Activated T-helper 2 cell treated with anti-CD3 and anti-CD28 coated beads, Interferon-gamma antibody, Interleukin-2, Interleukin-4, amounts not matched to agents 10 μg/mL and 5 μg/mL and 100 μg/mL, durations not matched to agents 14 hours and 24 hours and 36 hours (primary cell): ENCODE results near the gene ZMYND8. TPM values are rescaled to one million over a fixed set of nuclear protein-coding genes. Genes with fewer than 3 reads are reported as not detected.

Experiments used
- DNase-seq: peaks from one replicate; pipeline ENCODE4 v3.0.0; 2021; ENCODE audit warnings: low spot score
- H3K27ac Mint-ChIP-seq: one replicate; pipeline ENCODE4 v1.8.0; 2021; ENCODE audit warnings: mixed read lengths
- H3K27me3 Mint-ChIP-seq: one replicate; pipeline ENCODE4 v1.8.0; 2021; ENCODE audit warnings: low read depth, mixed read lengths
- H3K36me3 Mint-ChIP-seq: one replicate; pipeline ENCODE4 v1.8.0; 2021; ENCODE audit warnings: low read depth, mixed read lengths
- H3K4me1 Mint-ChIP-seq: one replicate; pipeline ENCODE4 v1.8.0; 2021; ENCODE audit warnings: low read depth, mixed read lengths
- H3K4me3 Mint-ChIP-seq: one replicate; pipeline ENCODE4 v1.8.0; 2021; ENCODE audit warnings: low read depth, mild to moderate bottlenecking, moderate library complexity, mixed read lengths
- H3K9me3 Mint-ChIP-seq: one replicate; pipeline ENCODE4 v1.8.0; 2021; ENCODE audit warnings: mixed read lengths
- intact Hi-C: fragments of 100-400 bp; cut with micrococcal nuclease; formaldehyde crosslinking; loops from one replicate; pipeline ENCODE4 v1.15.1; 2023
- total RNA-seq: library from RNA; stranded (reverse); gene quantifications from 2 replicates; pipeline ENCODE4 v1.2.3, GENCODE V29; 2022

The ZMYND8 gene
- total RNA-seq, 1 donor from 2014 or later, result 46.7 TPM

GRCh38 chr20:47160992-47161391, 195.5 kb downstream of the ZMYND8 start:
- DNase-seq, result no peak
- Mint-ChIP-seq H3K4me3 (no peak overlapping the region), H3K9me3 (no peaks in the 10 kb centered on the region), H3K36me3 (no peaks in the 10 kb centered on the region), H3K27ac (no peak overlapping the region), H3K27me3 (peaks cover 3% of the 10 kb centered on the region), H3K4me1 (no peaks in the 10 kb centered on the region)
- intact Hi-C loops, result no loop called here

GRCh38 chr20:47160240-47160639, 196.3 kb downstream of the ZMYND8 start:
- intact Hi-C loops, result no loop called here
- Mint-ChIP-seq H3K27ac (no peak overlapping the region), H3K4me3 (no peak overlapping the region), H3K4me1 (no peaks in the 10 kb centered on the region), H3K9me3 (no peaks in the 10 kb centered on the region), H3K36me3 (no peaks in the 10 kb centered on the region), H3K27me3 (peaks cover 3% of the 10 kb centered on the region)
- DNase-seq, result no peak

Other genes with a start within 250 kb of the ZMYND8 start
- 119 and 126 TPM in 2 replicates for gene NCOA3, start 145.2 kb upstream of the ZMYND8 start, total RNA-seq